ENCODE measurements around the gene LCOR.

- TF ChIP-seq CREB1 (IDR thresholded peaks at IDR 0.05; ENCODE audit: low read depth) (no peak), EP300 (IDR thresholded peaks at IDR 0.05; ENCODE audit: borderline replicate concordance) (no peak), TCF12 (IDR thresholded peaks at IDR 0.05; ENCODE audit: low read depth) (no peak)
Observed at GRCh38 chr10:96958071-96958470, 126.0 kb downstream of the LCOR start.
